Transverse colon (tissue), 4 donors: ENCODE results near the gene IL15.

Experiments
- CTCF ChIP-seq, 5 experiments: fragments of 200-600 bp in 3 of 5; fragments of 450-650 bp in 2 of 5; sonication (generic) in 3 of 5; IDR thresholded peaks; 1 replicate in 2 of 5; 2 replicates in 3 of 5; pipeline ENCODE4 v1.5.1; 2016 to 2017; ENCODE audit warnings: antibody characterized with exemption in 5 of 5, inconsistent platforms in 3 of 5, mild to moderate bottlenecking in 2 of 5, moderate library complexity in 1 of 5
- POLR2AphosphoS5 ChIP-seq, 3 donors: sonication (generic); formaldehyde crosslinking; IDR thresholded peaks; one replicate each; pipeline ENCODE4 v1.6.1; 2016; ENCODE audit warnings: antibody characterized with exemption in 3 of 3

DNA sequence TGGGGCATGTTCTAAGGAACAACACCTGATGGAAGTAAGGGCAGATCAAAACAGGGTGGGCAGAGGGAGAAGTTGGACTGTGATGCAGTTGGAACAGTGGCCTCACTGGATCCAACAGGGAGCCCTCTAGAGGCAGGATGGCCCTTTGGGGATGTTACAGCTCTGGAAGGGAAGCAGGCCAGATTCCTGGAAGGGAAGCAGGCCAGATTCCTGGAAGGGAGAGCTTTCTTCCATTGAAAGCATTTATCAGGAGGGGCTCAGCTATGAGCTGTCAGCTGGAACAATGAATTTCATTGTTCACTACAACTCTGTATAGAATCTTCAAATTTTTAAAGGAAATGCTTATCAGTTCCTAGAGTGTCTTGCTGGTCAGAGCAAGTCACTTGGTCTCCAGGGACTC, 17.7 kb downstream of the IL15 start:
- no peak for TF ChIP-seq POLR2AphosphoS5 (IDR thresholded peaks at IDR 0.05)
- peak in 4 of 5 experiments; percentile 21 to 34 (median 26) for TF ChIP-seq CTCF (IDR thresholded peaks at IDR 0.05)
